Retina (tissue), 1 donor: ENCODE measurements around the gene FAM114A1.
"Not testable (repeated sequence)": the region's sequence is repeated elsewhere in the genome, so short reads cannot be mapped to it uniquely, and the experiment has no call there.

Experiments
- DNase-seq: peaks from one replicate; pipeline ENCODE4 v3.0.0-alpha.2; 2016

Gene FAM114A1

GRCh38 chr4:38905652-38906385 lies 38.2 kb downstream of the FAM114A1 start:
- no peak for DNase-seq

GRCh38 chr4:38907696-38908270 lies 40.2 kb downstream of the FAM114A1 start:
- no peak for DNase-seq

GRCh38 chr4:38909015-38909414 lies 41.4 kb downstream of the FAM114A1 start:
- DNase-seq: no peak

- no peak for DNase-seq
Observed at GRCh38 chr4:38911257-38911656, 43.7 kb downstream of the FAM114A1 start.

- no peak for DNase-seq
Observed at GRCh38 chr4:38914854-38915253, 47.2 kb downstream of the FAM114A1 start.

GRCh38 chr4:38916267-38916666 lies 48.7 kb downstream of the FAM114A1 start:
- DNase-seq: not testable (repeated sequence)

- no peak for DNase-seq
Observed at GRCh38 chr4:38917481-38918025, 49.9 kb downstream of the FAM114A1 start.

- DNase-seq: no peak
Observed at GRCh38 chr4:38919494-38919893, 51.9 kb downstream of the FAM114A1 start.

- DNase-seq: no peak
Observed at GRCh38 chr4:38920186-38920585, 52.6 kb downstream of the FAM114A1 start.

- DNase-seq: no peak
Observed at GRCh38 chr4:38920677-38921076, 53.1 kb downstream of the FAM114A1 start.

GRCh38 chr4:38921151-38921550 lies 53.5 kb downstream of the FAM114A1 start:
- DNase-seq: no peak

GRCh38 chr4:38923746-38924145 lies 56.1 kb downstream of the FAM114A1 start:
- no peak for DNase-seq

- DNase-seq: peak; percentile 50
Observed at GRCh38 chr4:38924353-38924752, 56.7 kb downstream of the FAM114A1 start.

GRCh38 chr4:38925492-38926413 lies 58.1 kb downstream of the FAM114A1 start:
- no peak for DNase-seq

GRCh38 chr4:38926896-38927295 lies 59.3 kb downstream of the FAM114A1 start:
- no peak for DNase-seq

- DNase-seq: no peak
Observed at GRCh38 chr4:38928568-38928967, 61.0 kb downstream of the FAM114A1 start.

- DNase-seq: no peak
Observed at GRCh38 chr4:38928974-38929373, 61.4 kb downstream of the FAM114A1 start.

GRCh38 chr4:38930204-38930603 lies 62.6 kb downstream of the FAM114A1 start:
- DNase-seq: no peak

- no peak for DNase-seq
Observed at GRCh38 chr4:38930707-38931106, 63.1 kb downstream of the FAM114A1 start.

- DNase-seq: no peak
Observed at GRCh38 chr4:38931125-38931524, 63.5 kb downstream of the FAM114A1 start.

- DNase-seq: peak; percentile 74
Observed at GRCh38 chr4:38935391-38936073, 67.9 kb downstream of the FAM114A1 start.

- no peak for DNase-seq
Observed at GRCh38 chr4:38939165-38939564, 71.6 kb downstream of the FAM114A1 start.

- DNase-seq: no peak
Observed at GRCh38 chr4:38940476-38940875, 72.9 kb downstream of the FAM114A1 start.
